Hematopoietic multipotent progenitor cell treated with erythropoietin and hydrocortisone succinate and interleukin-3 and kit ligand, for 15 days (in vitro differentiated cells): ENCODE data around the gene B4GALT1.
"Not testable (repeated sequence)": the region's sequence is repeated elsewhere in the genome, so short reads cannot be mapped to it uniquely, and the experiment has no call there.

Experiments
- DNase-seq: peaks from one replicate; pipeline ENCODE4 v3.0.0-alpha.2; 2015; ENCODE audit warnings: low spot score

The B4GALT1 gene

GRCh38 chr9:33161589-33162132 lies 5.5 kb downstream of the B4GALT1 start:
- DNase-seq, result no peak

GRCh38 chr9:33161011-33161588 lies 6.0 kb downstream of the B4GALT1 start:
- DNase-seq, result no peak

GRCh38 chr9:33160446-33160845 lies 6.7 kb downstream of the B4GALT1 start:
- DNase-seq, result not testable (repeated sequence)

DNA sequence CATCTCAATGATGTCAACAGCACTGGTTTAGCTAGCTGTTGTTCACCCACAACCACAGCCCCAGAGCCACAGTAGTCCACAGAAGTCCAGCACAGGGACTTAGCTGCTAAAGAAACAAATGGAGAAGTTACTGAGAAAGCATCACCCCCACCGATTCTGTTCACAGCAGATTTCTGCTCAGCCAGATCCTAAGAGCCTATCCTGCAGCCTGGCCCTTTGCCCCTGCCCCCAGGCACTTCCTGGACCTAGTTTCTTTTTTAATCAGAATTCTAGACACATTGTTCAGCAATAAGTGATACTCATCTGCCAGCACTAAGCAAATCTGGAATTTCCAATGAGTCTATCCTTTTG lies 7.4 kb downstream of the B4GALT1 start:
- DNase-seq, result no peak

DNA sequence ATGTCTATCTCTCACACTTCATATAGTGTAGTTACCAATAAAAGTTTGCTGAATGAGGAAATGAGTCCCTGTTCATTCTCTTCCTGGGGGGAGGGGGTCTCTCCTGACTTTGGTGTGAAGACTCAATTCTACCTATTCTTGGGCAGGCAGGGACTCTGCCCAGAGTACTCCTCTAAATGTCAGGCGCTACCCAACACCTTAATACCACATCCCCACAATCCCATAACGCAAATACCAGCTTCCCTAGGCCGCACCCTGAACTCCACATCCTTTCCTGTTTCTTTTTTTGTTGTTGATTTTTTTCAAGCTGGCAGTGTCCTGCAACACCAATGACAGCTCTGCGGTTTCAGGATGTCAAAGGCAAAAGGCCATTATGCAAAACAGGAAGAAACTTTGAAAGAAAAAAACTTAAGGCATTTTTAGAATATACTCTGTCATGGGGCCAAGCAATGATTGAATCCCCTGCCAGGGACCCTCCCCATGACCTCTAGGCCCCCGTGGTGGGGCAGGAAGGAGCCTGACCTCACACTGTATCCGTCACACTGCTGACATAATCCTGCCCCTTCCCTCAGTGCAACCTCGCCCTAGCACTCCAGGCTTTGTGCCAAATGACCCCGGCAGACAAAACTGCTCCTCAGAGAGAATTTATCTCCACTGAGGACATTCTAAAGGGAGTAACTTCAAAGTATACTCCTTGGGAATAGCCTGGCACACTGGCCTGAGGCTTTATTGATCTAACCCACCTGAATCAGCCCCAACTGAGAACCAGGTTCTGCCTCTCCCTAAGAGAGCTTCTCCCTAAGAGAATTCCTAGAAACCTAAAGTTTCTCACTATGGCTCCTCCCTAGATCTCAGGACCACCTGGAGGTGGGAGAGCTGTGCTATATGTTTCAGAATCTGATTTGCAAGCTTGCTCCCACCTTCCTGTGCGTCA lies 8.0 kb downstream of the B4GALT1 start:
- DNase-seq, result peak; percentile 56

DNA sequence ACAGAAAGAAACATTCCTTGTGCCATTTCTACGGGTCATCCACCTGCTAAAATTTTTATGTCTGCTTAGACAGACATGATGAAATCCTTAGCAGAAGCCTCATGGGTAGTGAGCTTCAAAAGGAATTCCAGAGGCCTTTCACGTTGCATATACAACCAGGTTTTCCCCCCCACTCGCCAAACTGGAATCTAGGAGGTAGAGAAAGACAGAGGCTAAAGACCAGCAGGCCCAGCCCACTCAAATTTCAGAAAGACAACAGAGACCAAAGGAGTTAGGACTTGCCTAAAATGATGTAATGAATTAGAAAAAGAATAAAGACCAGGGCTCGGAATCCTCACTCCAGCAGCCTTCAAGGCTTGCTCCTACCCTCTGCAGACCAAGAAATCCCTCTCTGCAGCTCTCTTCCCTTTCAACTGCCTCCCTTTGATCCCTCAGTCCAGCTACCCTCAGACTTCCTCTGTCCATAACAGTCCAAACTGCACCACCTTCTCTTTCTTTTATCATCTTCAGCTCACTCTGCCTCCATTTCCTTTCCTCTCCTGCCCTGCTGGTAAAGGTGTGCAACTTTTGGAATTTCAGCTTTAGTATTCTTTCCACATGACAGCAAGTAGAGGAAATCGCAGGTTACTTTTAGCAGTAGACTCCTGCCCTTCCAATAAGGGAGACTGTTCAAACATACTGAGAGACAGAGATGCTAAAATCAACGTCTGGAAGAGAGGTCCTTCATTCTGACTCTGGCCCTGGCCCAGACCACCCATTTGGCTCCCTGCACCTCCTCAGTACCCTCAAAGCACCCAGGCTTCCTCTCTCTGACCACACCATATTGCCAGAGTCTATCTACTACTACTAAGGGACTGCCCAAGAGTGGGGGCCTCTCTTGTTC lies 8.9 kb downstream of the B4GALT1 start:
- DNase-seq, result no peak

DNA sequence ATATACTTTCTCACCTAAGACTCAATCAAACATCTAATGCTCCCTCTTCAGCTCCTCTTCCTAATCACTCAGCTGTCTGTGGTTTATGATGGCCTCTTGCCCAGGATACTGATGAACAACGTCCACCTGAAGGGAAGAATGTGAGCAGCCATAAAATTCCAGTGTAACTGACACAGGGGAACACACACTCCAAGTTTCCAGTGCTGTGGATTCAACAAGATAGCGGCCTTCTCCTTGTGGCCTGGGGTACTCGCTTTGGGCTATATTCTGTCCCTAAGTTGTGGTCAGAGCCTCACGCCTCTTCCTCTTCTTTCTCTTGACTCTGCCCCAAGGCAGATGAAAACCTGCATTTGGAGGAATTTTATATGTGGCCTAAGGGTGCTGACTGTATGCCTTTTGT lies 11.7 kb downstream of the B4GALT1 start:
- no peak for DNase-seq

DNA sequence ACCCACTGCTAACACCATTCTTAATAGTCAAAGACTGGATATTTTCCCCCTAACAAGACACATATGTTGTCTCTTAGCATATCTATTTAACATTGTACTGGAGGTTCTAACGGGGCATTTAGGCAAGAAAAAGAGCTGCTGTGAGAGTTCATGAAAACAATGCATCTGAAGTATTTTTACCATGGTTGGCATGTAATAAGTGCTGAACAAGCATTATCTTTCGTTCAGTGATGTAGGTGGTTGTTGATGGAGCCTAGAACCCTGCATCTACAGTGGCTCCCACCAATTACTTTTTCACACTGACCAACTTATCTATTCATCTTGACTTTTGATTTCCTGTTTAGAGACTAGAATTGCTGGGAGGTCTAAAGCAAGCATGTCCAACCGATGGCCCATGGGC lies 12.8 kb downstream of the B4GALT1 start:
- no peak for DNase-seq

DNA sequence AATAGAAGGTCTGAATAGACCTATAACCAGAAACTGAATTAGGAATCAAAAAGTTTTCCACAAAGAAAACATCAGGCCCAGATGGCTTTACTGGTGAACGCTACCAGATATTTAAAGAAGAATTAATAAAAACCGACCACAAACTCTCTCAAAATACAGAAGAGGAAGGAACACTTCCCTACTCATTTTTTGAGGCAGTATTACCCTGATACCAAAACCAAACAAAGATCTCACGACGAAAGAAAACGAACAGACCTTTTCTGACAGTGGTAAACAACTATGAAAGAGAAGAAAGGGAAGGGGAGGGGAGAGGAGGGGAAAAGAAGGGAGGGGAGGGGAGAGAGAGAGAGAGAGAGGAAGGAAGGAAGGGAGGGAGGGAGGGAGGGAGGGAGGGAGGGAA lies 13.5 kb downstream of the B4GALT1 start:
- DNase-seq, result no peak

- no peak for DNase-seq
These were observed 14.1 kb downstream of the B4GALT1 start for GRCh38 chr9:33153001-33153400.

- no peak for DNase-seq
These were observed 15.5 kb downstream of the B4GALT1 start for GRCh38 chr9:33151601-33152000.

DNA sequence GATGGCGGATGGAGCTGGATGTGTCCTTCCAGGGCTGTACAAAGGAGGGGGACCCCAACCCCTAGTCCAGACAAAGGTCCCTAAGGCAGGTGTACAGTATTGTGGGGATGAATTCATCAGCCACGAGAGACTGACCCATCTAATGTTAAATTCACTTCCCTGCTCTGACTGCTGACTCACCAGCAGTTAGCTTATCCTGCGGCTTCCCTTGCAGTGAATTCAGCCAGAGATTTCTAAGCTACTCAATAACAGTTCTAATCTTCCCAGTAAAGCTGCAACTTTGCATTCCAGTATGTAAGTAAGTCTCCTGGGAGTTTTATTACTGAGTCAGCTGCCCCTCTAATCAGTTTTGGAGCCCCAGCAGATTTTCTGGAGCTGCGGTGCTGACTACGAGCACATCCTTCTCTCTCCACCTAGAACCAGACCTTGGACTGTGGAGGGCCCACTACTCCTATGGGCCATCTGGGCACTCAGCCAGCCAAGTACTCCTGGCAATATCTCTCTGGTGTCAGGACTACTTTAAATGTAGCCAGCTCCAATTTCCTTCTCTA lies 16.1 kb downstream of the B4GALT1 start:
- DNase-seq, result peak; percentile 37

DNA sequence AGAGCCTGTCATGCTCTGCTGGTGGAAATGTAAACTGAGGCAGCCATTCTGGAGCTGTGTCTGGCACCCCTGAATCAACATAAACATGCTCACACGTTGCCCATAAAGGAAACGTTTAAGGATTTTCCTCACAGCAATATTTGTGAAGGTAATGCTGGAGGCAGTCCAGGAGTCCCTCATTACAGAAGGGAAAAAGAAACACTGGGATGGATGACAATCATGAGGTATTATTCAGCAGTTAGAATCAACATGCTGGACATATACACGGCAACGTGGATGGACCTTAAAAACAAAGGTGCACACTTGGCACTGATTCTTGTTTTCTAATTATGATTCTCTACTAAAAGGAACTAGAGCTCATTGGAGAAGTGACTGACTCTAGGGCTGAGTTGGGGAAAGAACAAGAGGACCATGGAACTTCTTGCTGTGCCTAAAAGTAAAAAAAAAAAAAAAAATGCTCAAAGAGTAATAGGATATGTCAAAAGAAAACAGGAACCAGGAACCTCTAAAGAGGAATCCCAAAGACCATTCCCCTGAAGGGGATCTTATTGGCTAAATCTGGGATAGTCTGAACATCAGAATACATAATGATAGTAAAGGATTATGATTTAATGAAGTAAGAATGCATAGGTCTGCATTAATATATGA lies 18.6 kb downstream of the B4GALT1 start:
- no peak for DNase-seq

GRCh38 chr9:33147416-33148169 lies 19.5 kb downstream of the B4GALT1 start:
- DNase-seq, result no peak

- DNase-seq, result no peak
These were observed 20.8 kb downstream of the B4GALT1 start for GRCh38 chr9:33146298-33146697.

DNA sequence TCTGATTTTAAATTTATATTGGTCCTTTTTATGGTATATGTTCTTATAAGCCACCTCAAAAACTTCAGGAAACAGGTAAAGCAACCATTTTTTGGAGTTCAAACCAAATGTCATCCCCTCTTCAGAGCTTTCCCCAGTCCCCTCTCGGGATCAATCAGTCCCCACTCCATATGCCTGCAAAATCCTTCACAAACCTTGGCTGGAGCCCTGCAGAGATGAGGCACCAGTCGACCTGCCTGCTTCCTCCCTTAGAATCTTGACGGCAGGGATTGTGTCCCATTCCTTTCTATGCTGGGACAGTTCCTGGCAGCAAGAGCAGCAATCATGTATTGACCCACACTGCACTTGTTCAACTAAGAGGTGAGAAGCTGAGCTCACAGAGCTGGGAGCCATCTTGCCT lies 22.6 kb downstream of the B4GALT1 start:
- no peak for DNase-seq

GRCh38 chr9:33143241-33143661 lies 23.9 kb downstream of the B4GALT1 start:
- no peak for DNase-seq

- no peak for DNase-seq
These were observed 24.6 kb downstream of the B4GALT1 start for GRCh38 chr9:33142535-33142934.

DNA sequence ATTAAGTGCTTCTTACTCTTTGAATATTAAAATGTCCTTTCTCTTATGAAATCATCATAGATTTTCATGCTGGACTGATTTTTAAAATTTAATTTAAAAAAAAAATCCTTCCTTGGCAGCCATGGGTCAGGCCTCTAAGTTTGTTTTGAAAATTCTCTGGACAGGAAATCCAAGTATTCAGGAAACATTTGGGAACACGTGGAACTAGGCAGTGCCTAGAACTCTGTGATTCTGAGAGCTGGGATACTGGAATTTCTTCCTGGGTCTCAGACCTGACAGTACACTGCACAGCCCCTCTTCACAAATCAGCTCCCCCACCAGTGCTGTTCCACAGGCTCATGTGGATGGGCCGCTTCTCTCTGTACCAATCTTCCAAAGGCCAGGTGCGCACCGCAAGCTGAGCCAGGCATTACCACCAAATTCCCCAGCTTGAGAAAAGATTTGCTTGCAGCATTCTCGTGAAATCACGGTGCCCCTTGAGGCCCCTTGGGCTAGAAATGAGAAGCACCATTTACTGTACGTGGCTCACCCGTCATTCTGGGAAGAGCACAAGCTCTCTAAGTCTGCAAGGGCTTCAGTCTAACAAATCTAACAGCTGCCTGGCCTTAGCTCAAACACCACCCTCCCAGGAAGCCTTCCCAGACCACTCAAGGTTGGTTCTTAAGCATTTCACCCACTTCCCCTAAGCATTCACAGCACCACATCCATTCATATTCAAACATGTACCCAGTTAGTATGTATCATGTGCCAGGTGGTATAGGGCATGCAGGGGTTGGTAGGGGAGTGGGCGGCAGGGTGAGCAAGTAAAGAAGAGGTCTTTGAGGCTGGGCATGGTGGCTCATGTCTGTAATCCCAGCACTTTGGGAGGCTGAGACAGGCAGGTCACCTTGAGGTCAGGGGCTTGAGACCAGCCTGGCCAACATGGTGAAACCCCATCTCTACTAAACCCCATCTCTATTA lies 26.5 kb downstream of the B4GALT1 start:
- DNase-seq, result no peak
